Left renal cortex interstitium (tissue), 4 donors: ENCODE data around the gene AQP11. TPM values are rescaled to one million over a fixed set of nuclear protein-coding genes. Genes with fewer than 3 reads are reported as not detected.
"Not testable (repeated sequence)": the region's sequence is repeated elsewhere in the genome, so short reads cannot be mapped to it uniquely, and the experiment has no call there.

Source experiments
- DNase-seq, 4 donors: peaks; one replicate each; pipeline ENCODE4 v3.0.0-alpha.2; 2013; ENCODE audit warnings: low read depth in 4 of 4, low spot score in 2 of 4, missing footprints in 1 of 4
- polyA plus RNA-seq, 4 donors: library from polyadenylated mRNA; unstranded; fragments of 120-200 nt; gene quantifications; one replicate each; pipeline ENCODE4 v1.2.1, GENCODE V29; 2013; ENCODE audit not compliant: insufficient read length in 4 of 4

The AQP11 gene
- polyA plus RNA-seq: 1 to 10 TPM; 3.6 to 5.3 (median 4.3) TPM

GRCh38 chr11:77589521-77590193, at the start of gene AQP11:
AQP11 (plus strand) TSS chr11:77589953; CDS start chr11:77589993, 40 bp downstream.
- peak; percentile 65 to 84 (median 73) for DNase-seq

- no peak for DNase-seq
Observed at GRCh38 chr11:77542296-77542695, 47.5 kb upstream of the AQP11 start.

GRCh38 chr11:77547047-77547836, 42.5 kb upstream of the AQP11 start:
- no peak for DNase-seq

- peak; percentile 28 to 67 (median 39) for DNase-seq
Observed at GRCh38 chr11:77547863-77548551, 41.7 kb upstream of the AQP11 start.

- no peak for DNase-seq
Observed at GRCh38 chr11:77548552-77549445, 41.0 kb upstream of the AQP11 start.

GRCh38 chr11:77551426-77551825, 38.3 kb upstream of the AQP11 start:
- DNase-seq: not testable (repeated sequence)

GRCh38 chr11:77557553-77557952, 32.2 kb upstream of the AQP11 start:
- DNase-seq: no peak

GRCh38 chr11:77558380-77558779, 31.4 kb upstream of the AQP11 start:
- no peak for DNase-seq

- DNase-seq: no peak
Observed at GRCh38 chr11:77559686-77560401, 29.9 kb upstream of the AQP11 start.

- DNase-seq: no peak
Observed at GRCh38 chr11:77560605-77561004, 29.1 kb upstream of the AQP11 start.

- DNase-seq: no peak
Observed at GRCh38 chr11:77561257-77561656, 28.5 kb upstream of the AQP11 start.

- DNase-seq: no peak
Observed at GRCh38 chr11:77568306-77568705, 21.4 kb upstream of the AQP11 start.

GRCh38 chr11:77568916-77569675, 20.7 kb upstream of the AQP11 start:
- DNase-seq: no peak

- DNase-seq: no peak
Observed at GRCh38 chr11:77569676-77570070, 20.1 kb upstream of the AQP11 start.

- not testable (repeated sequence) for DNase-seq
Observed at GRCh38 chr11:77570896-77571295, 18.9 kb upstream of the AQP11 start.

- DNase-seq: not testable (repeated sequence)
Observed at GRCh38 chr11:77575428-77575827, 14.3 kb upstream of the AQP11 start.

- DNase-seq: no peak
Observed at GRCh38 chr11:77580712-77581337, 8.9 kb upstream of the AQP11 start.

- DNase-seq: no peak
Observed at GRCh38 chr11:77589181-77589520, 602 bp upstream of the AQP11 start.
